GM12875 (cell line): Measurements from ENCODE around the gene GPC5.

Experiments used
- H3K4me3 ChIP-seq: one replicate; pipeline ENCODE4 v1.5.1; 2011; ENCODE audit warnings: low read depth, low read length, control low read depth
- TF ChIP-seq, protein P1 (sequence below): IDR thresholded peaks from 2 replicates; pipeline ENCODE4 v1.5.1; 2011; ENCODE audit warnings: low read depth, mild to moderate bottlenecking, control low read depth, inconsistent platforms, low read length, moderate library complexity, borderline replicate concordance; ENCODE audit not compliant: insufficient read depth

GPC5 gene

DNA sequence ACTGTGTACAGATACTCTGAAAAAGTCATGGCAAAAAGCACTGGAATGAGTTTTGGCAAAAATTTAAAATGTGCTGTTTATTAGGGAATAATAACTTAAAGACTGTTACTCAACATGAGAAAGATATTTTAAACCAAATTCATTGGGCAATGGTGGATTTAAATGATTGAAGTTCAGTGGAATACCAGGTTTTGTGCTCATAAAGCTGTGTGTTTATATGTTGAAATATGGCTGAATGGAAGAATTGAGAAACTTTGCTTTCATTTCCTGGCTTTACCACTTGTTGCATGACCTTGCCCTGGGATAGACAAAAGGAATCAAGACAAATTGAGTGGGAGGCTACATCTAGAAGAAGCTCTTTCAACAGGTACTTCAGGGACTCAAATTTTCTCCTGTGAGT lies 246.4 kb downstream of the GPC5 start:
- TF ChIP-seq, protein P1, sequence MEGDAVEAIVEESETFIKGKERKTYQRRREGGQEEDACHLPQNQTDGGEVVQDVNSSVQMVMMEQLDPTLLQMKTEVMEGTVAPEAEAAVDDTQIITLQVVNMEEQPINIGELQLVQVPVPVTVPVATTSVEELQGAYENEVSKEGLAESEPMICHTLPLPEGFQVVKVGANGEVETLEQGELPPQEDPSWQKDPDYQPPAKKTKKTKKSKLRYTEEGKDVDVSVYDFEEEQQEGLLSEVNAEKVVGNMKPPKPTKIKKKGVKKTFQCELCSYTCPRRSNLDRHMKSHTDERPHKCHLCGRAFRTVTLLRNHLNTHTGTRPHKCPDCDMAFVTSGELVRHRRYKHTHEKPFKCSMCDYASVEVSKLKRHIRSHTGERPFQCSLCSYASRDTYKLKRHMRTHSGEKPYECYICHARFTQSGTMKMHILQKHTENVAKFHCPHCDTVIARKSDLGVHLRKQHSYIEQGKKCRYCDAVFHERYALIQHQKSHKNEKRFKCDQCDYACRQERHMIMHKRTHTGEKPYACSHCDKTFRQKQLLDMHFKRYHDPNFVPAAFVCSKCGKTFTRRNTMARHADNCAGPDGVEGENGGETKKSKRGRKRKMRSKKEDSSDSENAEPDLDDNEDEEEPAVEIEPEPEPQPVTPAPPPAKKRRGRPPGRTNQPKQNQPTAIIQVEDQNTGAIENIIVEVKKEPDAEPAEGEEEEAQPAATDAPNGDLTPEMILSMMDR: no peak
- H3K4me3 ChIP-seq: no peak overlapping the region

DNA sequence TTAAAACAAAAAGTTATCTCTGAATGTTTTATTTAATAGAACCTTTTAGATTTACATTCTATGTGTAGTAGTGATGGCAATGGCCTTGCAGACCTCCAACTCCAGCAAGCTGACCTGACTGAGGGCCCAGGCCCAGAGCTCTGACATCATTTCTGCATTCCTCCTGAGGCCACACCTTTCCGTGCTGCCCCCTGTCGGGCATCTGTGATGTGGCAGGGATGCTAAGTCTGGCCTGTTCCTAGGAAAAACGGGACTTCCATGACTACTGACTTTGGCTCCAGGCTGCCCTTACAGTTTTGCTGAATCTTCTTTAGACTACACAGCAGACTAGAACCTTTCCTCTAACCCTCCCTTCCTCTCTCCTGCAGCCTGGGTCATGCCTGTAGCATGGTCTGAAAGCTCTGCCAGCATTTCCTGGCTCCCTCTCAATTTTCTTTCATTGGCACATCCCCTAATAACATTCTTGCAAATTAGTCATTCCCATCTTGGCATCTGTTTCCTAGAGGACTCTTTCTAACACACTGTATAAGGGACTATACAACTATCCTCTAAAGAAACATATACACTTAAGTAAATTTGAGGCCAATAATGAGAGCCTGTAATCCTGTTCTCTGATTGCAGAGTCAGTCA lies 249.1 kb downstream of the GPC5 start:
- H3K4me3 ChIP-seq: no peak overlapping the region
- TF ChIP-seq, protein P1: peak; percentile 73

DNA sequence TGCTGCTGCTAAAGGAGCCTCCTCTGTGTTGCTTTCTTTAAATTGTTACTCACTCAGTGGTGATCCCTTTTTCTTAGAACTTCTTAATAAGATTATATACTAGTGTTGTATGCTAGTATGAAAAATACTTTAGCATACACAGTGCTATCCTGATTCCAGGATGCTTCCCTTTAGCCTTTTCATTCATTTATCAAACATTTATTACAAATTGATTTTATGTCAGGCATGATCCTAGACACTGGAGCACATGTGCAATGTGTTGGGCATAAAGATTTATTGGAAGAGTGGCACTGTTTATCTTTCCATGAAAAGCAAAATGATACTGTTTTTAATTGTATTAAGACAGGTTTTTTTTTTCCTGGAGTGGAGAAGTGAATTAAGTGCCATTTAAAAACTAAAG lies 249.6 kb downstream of the GPC5 start:
- TF ChIP-seq, protein P1: no peak
- no peak overlapping the region for H3K4me3 ChIP-seq

DNA sequence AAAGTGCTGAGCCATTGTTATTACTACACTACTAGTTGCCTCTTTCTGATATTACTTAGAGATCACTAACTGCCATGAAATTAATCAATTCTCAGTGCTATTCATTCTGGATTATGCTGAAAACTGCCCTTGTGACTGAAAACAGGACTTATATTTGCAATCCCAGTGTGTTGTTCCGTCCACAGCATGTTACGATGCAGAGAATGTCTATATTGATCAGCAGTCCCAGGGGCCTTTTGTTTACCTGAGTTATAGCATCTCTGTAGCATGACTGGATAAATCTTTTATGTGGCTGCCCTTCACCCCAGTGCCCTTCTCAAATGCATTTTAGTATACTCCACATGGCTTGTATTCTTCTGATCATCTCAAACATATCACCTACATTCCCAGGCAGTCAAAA lies 251.0 kb downstream of the GPC5 start:
- H3K4me3 ChIP-seq: no peak overlapping the region
- TF ChIP-seq, protein P1: no peak

DNA sequence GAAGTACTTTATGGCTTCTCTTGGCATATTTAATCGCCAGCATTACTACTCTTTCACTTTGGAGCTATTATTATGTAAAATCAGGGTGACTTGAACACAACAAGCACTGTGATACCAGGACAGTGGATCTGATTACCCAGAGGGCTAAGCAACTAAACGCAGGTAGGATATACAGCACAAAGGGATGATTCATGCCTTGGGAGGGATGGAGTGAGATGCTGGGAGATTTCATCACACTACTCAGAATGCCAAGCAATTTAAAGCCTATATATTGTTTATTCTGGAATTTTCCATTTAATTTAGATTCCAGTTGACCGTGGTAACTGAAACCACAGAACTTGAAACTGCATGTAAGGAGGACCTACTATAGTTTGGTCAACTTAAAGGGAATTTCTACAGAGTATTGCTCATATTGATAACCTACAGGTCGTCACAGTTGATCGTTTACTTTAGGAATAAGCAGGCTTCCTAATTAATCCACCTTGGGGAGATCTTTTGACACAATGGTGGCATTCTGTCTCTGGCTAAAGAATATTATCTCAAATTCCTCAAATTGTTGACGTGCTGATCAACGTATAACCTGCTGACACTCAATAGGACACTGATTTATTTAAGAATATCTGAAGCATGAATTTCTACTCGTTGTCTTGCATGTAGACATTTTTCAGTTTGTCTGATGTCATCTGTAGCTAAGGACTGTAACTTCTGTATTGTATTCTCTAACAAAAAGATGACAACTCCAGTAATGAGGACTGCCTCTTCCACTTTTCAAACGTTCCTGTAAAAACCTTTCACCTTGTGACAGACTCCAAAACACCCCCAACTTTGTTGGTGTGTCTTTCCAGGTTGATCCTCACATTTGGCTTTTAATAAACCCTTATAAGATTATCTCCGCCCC lies 254.2 kb downstream of the GPC5 start:
- TF ChIP-seq, protein P1: no peak
- H3K4me3 ChIP-seq: no peak overlapping the region

DNA sequence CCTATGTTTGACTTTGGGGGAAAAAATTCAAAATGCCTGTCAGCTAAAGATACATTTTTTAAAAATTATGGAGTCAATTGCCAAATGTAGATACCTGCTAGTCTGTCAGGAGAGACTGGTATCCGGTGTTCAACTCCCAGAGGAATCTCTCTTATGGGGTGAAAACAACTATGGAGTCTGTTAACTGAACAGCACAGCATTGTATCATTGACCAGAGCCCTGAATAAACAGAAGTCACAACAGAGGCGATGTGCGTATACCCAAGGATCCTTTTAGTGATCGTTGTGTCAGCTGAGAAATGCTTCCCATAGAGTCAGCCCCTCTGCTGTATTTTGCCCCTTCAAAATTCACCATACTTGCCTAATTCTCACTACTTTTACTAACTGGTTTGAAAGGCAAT lies 257.3 kb downstream of the GPC5 start:
- TF ChIP-seq, protein P1: no peak
- H3K4me3 ChIP-seq: no peak overlapping the region

DNA sequence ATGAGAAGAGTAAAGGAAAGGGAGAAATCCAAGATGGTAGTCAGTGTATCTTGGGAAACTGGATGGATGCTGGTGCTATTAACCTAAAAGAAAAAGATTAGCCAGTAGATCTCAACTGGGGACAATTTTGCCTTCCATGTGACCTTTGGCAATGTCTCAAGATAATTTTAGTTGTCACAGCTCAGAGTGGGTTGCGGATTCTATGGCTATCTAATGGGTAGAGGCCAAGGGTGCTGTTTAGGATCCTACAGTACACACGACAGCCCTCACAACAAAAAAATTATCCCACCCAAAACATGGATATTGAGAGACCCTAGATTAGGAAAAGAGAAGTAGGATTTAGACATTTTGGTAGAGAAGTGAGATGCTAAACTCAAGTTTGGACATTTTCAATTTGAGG lies 258.9 kb downstream of the GPC5 start:
- no peak overlapping the region for H3K4me3 ChIP-seq
- TF ChIP-seq, protein P1: no peak
